Gastrocnemius medialis (tissue), 4 donors: ENCODE measurements around the gene IL1A. TPM values are rescaled to one million over a fixed set of nuclear protein-coding genes. Genes with fewer than 3 reads are reported as not detected.

Experiments used
- ATAC-seq, 2 donors: fragments of 150-250 bp; one replicate each; pipeline ENCODE4 v1.9.1; 2016
- DNase-seq, 2 donors: peaks; one replicate each; pipeline ENCODE4 v3.0.0-alpha.2; 2019
- H3K27ac ChIP-seq, 4 donors: fragments of 200-600 bp; sonication (generic); 1 replicate in 1 of 4; 2 replicates in 3 of 4; pipeline ENCODE4 v1.5.1; 2016 to 2018; ENCODE audit warnings: mild to moderate bottlenecking in 2 of 4, moderate library complexity in 1 of 4
- H3K27me3 ChIP-seq, 3 donors: fragments of 200-600 bp; sonication (generic) in 2 of 3; 1 replicate in 1 of 3; 2 replicates in 2 of 3; pipeline versions ENCODE4 v1.5.1 to v1.6.0; 2016 to 2019; ENCODE audit warnings: mild to moderate bottlenecking in 1 of 3, moderate library complexity in 1 of 3
- H3K36me3 ChIP-seq, 2 donors: fragments of 200-600 bp; sonication (generic) in 1 of 2; one replicate each; pipeline ENCODE4 v1.5.1; 2017 to 2018
- H3K4me1 ChIP-seq, 2 donors: fragments of 200-600 bp; sonication (generic) in 1 of 2; one replicate each; pipeline ENCODE4 v1.5.1; 2016 to 2017; ENCODE audit warnings: mild to moderate bottlenecking in 2 of 2
- H3K4me3 ChIP-seq, 4 donors: fragments of 200-600 bp; sonication (generic) in 3 of 4; 1 replicate in 1 of 4; 2 replicates in 3 of 4; pipeline ENCODE4 v1.5.1; 2016 to 2019; ENCODE audit warnings: mild to moderate bottlenecking in 2 of 4
- H3K9me3 ChIP-seq, 3 donors: fragments of 200-600 bp; sonication (generic) in 2 of 3; 1 replicate in 1 of 3; 2 replicates in 2 of 3; pipeline ENCODE4 v1.5.1; 2016 to 2019
- POLR2A ChIP-seq, 2 donors: fragments of 450-650 bp; IDR thresholded peaks; one replicate each; pipeline ENCODE4 v1.6.1; 2017; ENCODE audit warnings: antibody characterized with exemption in 2 of 2, mild to moderate bottlenecking in 2 of 2, moderate library complexity in 2 of 2
- in situ Hi-C, 4 donors: fragments of 200-750 bp; cut with MboI; loops; one replicate each; pipeline versions ENCODE4 v1.15.0 to v1.8.0; 2017; ENCODE audit warnings: low sequenced_read_pairs in 4 of 4
- intact Hi-C: fragments of 100-400 bp; cut with DNase I; formaldehyde crosslinking; loops from one replicate; pipeline ENCODE4 v1.15.1; 2023; ENCODE audit warnings: low total_unique reads
- total RNA-seq, 4 donors: library from RNA; depleted of rRNA; stranded (reverse); fragments of >200 nt; gene quantifications; one replicate each; pipeline versions ENCODE4 v1.1.0 to v1.2.3, GENCODE V29; 2016
- TF ChIP-seq, protein P1 (sequence below), 5 experiments: fragments of 450-650 bp in 3 of 5; fragments of 200-600 bp in 2 of 5; sonication (generic) in 2 of 5; IDR thresholded peaks in 4 of 5; conservative IDR thresholded peaks in 1 of 5; 1 replicate in 4 of 5; 2 replicates in 1 of 5; pipeline ENCODE4 v1.5.1; 2016 to 2019; ENCODE audit warnings: antibody characterized with exemption in 5 of 5, mild to moderate bottlenecking in 3 of 5, moderate library complexity in 3 of 5

IL1A gene
- total RNA-seq, 4 donors from 2014 or later = not detected

GRCh38 chr2:112829101-112829960 lies 45.0 kb upstream of the IL1A start:
- H3K27ac ChIP-seq = no peak overlapping the region
- no peaks in the 10 kb centered on the region for H3K9me3 ChIP-seq
- intact Hi-C loops (no loop called here), in situ Hi-C loops (no loop called here)
- ATAC-seq (no peak), DNase-seq (no peak)
- TF ChIP-seq, protein P1, sequence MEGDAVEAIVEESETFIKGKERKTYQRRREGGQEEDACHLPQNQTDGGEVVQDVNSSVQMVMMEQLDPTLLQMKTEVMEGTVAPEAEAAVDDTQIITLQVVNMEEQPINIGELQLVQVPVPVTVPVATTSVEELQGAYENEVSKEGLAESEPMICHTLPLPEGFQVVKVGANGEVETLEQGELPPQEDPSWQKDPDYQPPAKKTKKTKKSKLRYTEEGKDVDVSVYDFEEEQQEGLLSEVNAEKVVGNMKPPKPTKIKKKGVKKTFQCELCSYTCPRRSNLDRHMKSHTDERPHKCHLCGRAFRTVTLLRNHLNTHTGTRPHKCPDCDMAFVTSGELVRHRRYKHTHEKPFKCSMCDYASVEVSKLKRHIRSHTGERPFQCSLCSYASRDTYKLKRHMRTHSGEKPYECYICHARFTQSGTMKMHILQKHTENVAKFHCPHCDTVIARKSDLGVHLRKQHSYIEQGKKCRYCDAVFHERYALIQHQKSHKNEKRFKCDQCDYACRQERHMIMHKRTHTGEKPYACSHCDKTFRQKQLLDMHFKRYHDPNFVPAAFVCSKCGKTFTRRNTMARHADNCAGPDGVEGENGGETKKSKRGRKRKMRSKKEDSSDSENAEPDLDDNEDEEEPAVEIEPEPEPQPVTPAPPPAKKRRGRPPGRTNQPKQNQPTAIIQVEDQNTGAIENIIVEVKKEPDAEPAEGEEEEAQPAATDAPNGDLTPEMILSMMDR (IDR thresholded peaks at IDR 0.05 in 4 of 5, conservative IDR thresholded peaks at IDR 0.05 in 1 of 5) = no peak
- TF ChIP-seq POLR2A (IDR thresholded peaks at IDR 0.05) = no peak
- no peaks in the 10 kb centered on the region for H3K27me3 ChIP-seq
- no peak overlapping the region for H3K4me3 ChIP-seq
- no peaks in the 10 kb centered on the region for H3K4me1 ChIP-seq
- H3K36me3 ChIP-seq = no peaks in the 10 kb centered on the region

DNA sequence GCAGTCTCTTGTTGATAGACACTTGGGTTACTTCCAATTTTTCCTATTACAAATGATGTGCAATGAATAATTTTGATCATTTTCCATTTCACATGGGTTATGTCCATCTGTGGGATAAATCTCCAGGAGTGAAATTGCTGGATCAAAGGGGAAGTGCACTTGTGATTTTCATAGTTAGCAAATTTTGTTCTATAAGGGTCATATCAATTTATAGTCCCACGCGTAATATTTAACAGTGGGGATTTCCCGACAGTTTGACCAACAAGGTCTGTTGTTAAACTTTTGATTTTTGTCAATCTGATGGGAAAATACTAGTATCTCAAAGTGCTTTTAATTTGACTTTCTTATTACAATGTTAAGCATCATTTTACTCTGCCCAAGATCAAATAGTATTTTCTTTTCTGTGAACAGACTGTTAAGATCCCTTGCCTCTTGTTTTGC lies 44.0 kb upstream of the IL1A start:
- ATAC-seq (no peak), DNase-seq (no peak)
- H3K4me1 ChIP-seq = no peaks in the 10 kb centered on the region
- no peaks in the 10 kb centered on the region for H3K27me3 ChIP-seq
- H3K36me3 ChIP-seq = no peaks in the 10 kb centered on the region
- no peak overlapping the region for H3K4me3 ChIP-seq
- H3K9me3 ChIP-seq = no peaks in the 10 kb centered on the region
- in situ Hi-C loops (no loop called here), intact Hi-C loops (no loop called here)
- H3K27ac ChIP-seq = no peak overlapping the region
- TF ChIP-seq, protein P1 (IDR thresholded peaks at IDR 0.05 in 4 of 5, conservative IDR thresholded peaks at IDR 0.05 in 1 of 5) = no peak
- TF ChIP-seq POLR2A (IDR thresholded peaks at IDR 0.05) = no peak

DNA sequence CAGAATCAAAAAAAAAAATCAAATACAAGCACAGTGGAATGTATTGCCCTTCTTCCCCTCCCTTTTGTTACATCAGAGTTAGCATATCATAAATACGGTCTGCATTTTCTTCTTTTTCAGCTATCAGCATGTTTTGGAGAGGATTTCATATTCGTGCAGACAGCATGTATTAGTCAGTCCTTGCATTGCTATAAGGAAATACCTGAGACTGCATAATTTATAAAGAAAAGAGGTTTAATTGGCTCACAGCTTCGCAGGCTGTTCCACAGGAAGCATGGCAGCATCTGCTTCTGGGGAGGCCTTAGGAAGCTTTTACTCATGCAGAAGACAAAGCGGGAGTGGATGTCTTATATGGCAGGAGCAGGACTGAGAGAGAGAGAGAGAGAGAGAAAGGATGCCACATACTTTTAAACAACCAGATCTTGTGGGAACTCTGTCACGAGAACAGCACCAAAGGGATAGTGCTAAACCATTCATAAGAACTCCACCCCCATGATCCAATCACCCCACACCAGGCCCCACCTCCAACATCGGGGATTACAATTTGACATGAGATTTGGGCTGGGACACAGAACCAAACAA lies 43.4 kb upstream of the IL1A start:
- H3K4me3 ChIP-seq = no peak overlapping the region
- no peaks in the 10 kb centered on the region for H3K4me1 ChIP-seq
- ATAC-seq = no peak
- in situ Hi-C loops = no loop called here
- intact Hi-C loops = no loop called here
- H3K27ac ChIP-seq = no peak overlapping the region
- H3K9me3 ChIP-seq = no peaks in the 10 kb centered on the region
- no peaks in the 10 kb centered on the region for H3K36me3 ChIP-seq
- no peaks in the 10 kb centered on the region for H3K27me3 ChIP-seq
- TF ChIP-seq POLR2A (IDR thresholded peaks at IDR 0.05) = no peak
- TF ChIP-seq, protein P1 (IDR thresholded peaks at IDR 0.05 in 4 of 5, conservative IDR thresholded peaks at IDR 0.05 in 1 of 5) = no peak
- no peak for DNase-seq

DNA sequence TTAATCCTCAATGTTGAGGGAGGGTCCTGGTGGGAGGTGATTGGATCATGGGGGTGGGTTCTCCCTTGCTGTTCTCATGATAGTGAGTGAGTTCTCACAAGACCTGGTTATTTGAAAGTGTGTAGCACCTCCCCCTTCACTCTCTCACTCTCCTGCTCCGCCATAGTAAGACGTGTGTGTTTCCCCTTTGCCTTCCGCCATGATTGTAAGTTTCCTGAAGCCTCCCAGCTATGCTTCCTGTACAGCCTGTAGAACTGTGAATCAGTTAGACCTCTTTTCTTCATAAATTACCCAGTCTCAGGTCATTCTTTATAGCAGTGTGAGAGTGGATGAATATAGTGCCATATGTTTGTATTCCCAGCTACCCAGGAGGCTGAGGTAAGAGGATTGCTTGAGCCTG lies 42.7 kb upstream of the IL1A start:
- DNase-seq (no peak), ATAC-seq (no peak)
- H3K4me3 ChIP-seq = no peak overlapping the region
- TF ChIP-seq POLR2A (IDR thresholded peaks at IDR 0.05) = no peak
- H3K9me3 ChIP-seq = no peaks in the 10 kb centered on the region
- no peaks in the 10 kb centered on the region for H3K36me3 ChIP-seq
- H3K27me3 ChIP-seq = no peaks in the 10 kb centered on the region
- in situ Hi-C loops (no loop called here), intact Hi-C loops (no loop called here)
- no peak overlapping the region for H3K27ac ChIP-seq
- no peaks in the 10 kb centered on the region for H3K4me1 ChIP-seq

DNA sequence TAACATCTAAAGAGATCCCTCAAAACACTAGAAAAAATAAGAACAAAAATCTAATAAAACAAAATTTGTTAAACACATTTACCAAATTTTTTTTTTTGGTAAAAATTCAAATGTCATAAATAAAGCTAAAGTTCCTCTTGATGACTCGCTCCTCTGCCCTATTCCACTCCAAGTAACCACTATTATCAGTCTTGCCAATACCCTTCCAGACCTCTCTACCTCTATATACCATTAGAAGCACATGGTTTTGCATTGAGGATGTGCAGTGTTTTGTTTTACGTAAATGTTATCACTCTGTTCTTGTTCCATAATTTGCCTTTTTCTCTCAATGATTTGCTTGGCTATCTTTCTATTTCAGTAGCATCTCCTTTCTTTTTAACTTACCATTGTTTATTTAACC lies 41.4 kb upstream of the IL1A start:
- intact Hi-C loops (no loop called here), in situ Hi-C loops (no loop called here)
- ATAC-seq (no peak), DNase-seq (no peak)
- Histone ChIP-seq H3K9me3 (no peaks in the 10 kb centered on the region), H3K36me3 (no peaks in the 10 kb centered on the region), H3K4me3 (no peak overlapping the region), H3K4me1 (no peaks in the 10 kb centered on the region), H3K27ac (no peak overlapping the region), H3K27me3 (no peaks in the 10 kb centered on the region)
- TF ChIP-seq, protein P1 (IDR thresholded peaks at IDR 0.05 in 4 of 5, conservative IDR thresholded peaks at IDR 0.05 in 1 of 5) = no peak
- no peak for TF ChIP-seq POLR2A (IDR thresholded peaks at IDR 0.05)
